ENCODE results near the gene CYP27C1. TPM values are rescaled to one million over a fixed set of nuclear protein-coding genes. Genes with fewer than 3 reads are reported as not detected.

CYP27C1 gene
- total and polyA plus RNA-seq, 10 of the 15 experiments (the other 5 are each of a cell fraction or from before 2014, with no cell fraction given): not detected

- no peak for TF ChIP-seq SUPT20H (IDR thresholded peaks at IDR 0.05; ENCODE audit: borderline replicate concordance, control insufficient read depth, low read depth, low read length)
- TF ChIP-seq IKZF2 (IDR thresholded peaks at IDR 0.05): no peak
- TF ChIP-seq BCL11A (IDR thresholded peaks at IDR 0.05; ENCODE audit: low read depth, low read length): no peak
- no peak for TF ChIP-seq YY1 (IDR thresholded peaks at IDR 0.05; ENCODE audit: low read depth, low read length)
- no peak for TF ChIP-seq E2F4 (IDR thresholded peaks at IDR 0.05; ENCODE audit: low read depth, low read length)
Observed at GRCh38 chr2:127170021-127170420, 50.1 kb downstream of the CYP27C1 start (continued).

- no peak overlapping the region for H3K27ac ChIP-seq (ENCODE audit: control insufficient read depth, insufficient read depth)
- SMC1A ChIA-PET (ENCODE audit: uncharacterized antibody, unreplicated experiment): interaction anchor here (1.0 kb wide), 1 partner anchor 310 kb away, joined by 3 read pairs; no protein-coding TSS in a partner anchor
- H4K20me1 ChIP-seq (ENCODE audit: control insufficient read depth, insufficient read depth): no peaks in the 10 kb centered on the region
- H3K79me2 ChIP-seq (ENCODE audit: control insufficient read depth, insufficient read depth, low read length): no peaks in the 10 kb centered on the region
- H2AFZ ChIP-seq (ENCODE audit: control insufficient read depth, low read depth, low read length): no peak overlapping the region
- no peaks in the 10 kb centered on the region for H3K9me3 ChIP-seq (replicated peaks; ENCODE audit: control insufficient read depth, insufficient read depth, low read length)
- FAIRE-seq (no peak), ATAC-seq (no peak), DNase-seq (ENCODE audit: low read depth, low spot score) (no peak)
- no peaks in the 10 kb centered on the region; a peak in 1 of 4 replicates for H3K27me3 ChIP-seq (replicated peaks in 1 of 2; ENCODE audit: control insufficient read depth in 2 of 2, insufficient read depth in 2 of 2, low read length in 1 of 2)
- RAD21 ChIA-PET (ENCODE audit: unreplicated experiment): no interaction called here
- TF ChIP-seq NKRF (conservative IDR thresholded peaks at IDR 0.05) (no peak), JUNB (IDR thresholded peaks at IDR 0.05) (no peak), MTA3 (IDR thresholded peaks at IDR 0.05; ENCODE audit: borderline replicate concordance, low read length) (no peak), SREBF1 (IDR thresholded peaks at IDR 0.05; ENCODE audit: low read length) (no peak), SIX5 (IDR thresholded peaks at IDR 0.05; ENCODE audit: low read depth, low read length, severe bottlenecking) (no peak), CBX3 (IDR thresholded peaks at IDR 0.05; ENCODE audit: borderline replicate concordance, low read depth) (no peak), SMARCA5 (IDR thresholded peaks at IDR 0.05) (no peak), IKZF2 (IDR thresholded peaks at IDR 0.05) (no peak), REST (IDR thresholded peaks at IDR 0.05; ENCODE audit: low read depth, low read length) (no peak), CBFB (IDR thresholded peaks at IDR 0.05; ENCODE audit: low read depth) (no peak), ZBED1 (IDR thresholded peaks at IDR 0.05; ENCODE audit: borderline replicate concordance) (no peak)
- BruUV-seq (replicated peaks): no TSS peak
- in situ Hi-C loops (cut with MboI): no loop called here
- no peak overlapping the region for H3K4me2 ChIP-seq (ENCODE audit: control insufficient read depth, insufficient read depth)
- H3K36me3 ChIP-seq (ENCODE audit: control insufficient read depth in 2 of 2, insufficient read depth in 2 of 2, low read length in 1 of 2): no peaks in the 10 kb centered on the region
- intact Hi-C loops (cut with micrococcal nuclease; ENCODE audit: unreplicated experiment): no loop called here
- POLR2A ChIA-PET: no interaction called here
- H3K9ac ChIP-seq (ENCODE audit: control insufficient read depth, insufficient read depth, low read length): no peak overlapping the region
- WGBS (ENCODE audit: insufficient coverage, insufficient replicate concordance, low lambda C conversion rate, missing lambda C conversion rate): 58% methylated on average over 14 of the region's 15 CpGs
- H3K4me3 ChIP-seq: no peak overlapping the region
- CTCF ChIA-PET: interaction anchor here (0.6 to 1.5 kb wide), 2 partner anchors 101 to 422 kb away, joined by 3 to 8 read pairs; no protein-coding TSS in a partner anchor
- H3K4me1 ChIP-seq (ENCODE audit: control insufficient read depth, insufficient read depth, low read length): no peaks in the 10 kb centered on the region
Observed at GRCh38 chr2:127169066-127169660, 50.9 kb downstream of the CYP27C1 start.
